Esophagus squamous epithelium (tissue), 5 donors: ENCODE data around the gene PRODH. TPM values are rescaled to one million over a fixed set of nuclear protein-coding genes. Genes with fewer than 3 reads are reported as not detected.

ENCODE experiments used
- DNase-seq: peaks from one replicate; lab custom pipeline; 2025; lab: John Stamatoyannopoulos, UW
- H3K27ac ChIP-seq, 4 donors: fragments of 200-600 bp; sonication (generic); one replicate each; pipeline ENCODE4 v1.5.1; 2016 to 2019; ENCODE audit warnings: mild to moderate bottlenecking in 1 of 4
- H3K27me3 ChIP-seq, 4 donors: fragments of 200-600 bp; sonication (generic); 1 replicate in 3 of 4; 2 replicates in 1 of 4; pipeline versions ENCODE4 v1.5.1 to v1.6.0; 2017 to 2021; ENCODE audit warnings: antibody characterized with exemption in 1 of 4
- H3K36me3 ChIP-seq, 3 donors: fragments of 200-600 bp; sonication (generic); one replicate each; pipeline ENCODE4 v1.5.1; 2016 to 2019
- H3K4me1 ChIP-seq, 3 donors: fragments of 200-600 bp; sonication (generic); one replicate each; pipeline ENCODE4 v1.5.1; 2017 to 2019
- H3K4me3 ChIP-seq, 4 donors: fragments of 200-600 bp; sonication (generic); 1 replicate in 3 of 4; 2 replicates in 1 of 4; pipeline ENCODE4 v1.5.1; 2016 to 2019; ENCODE audit warnings: mild to moderate bottlenecking in 2 of 4, moderate library complexity in 1 of 4
- H3K9me3 ChIP-seq, 3 donors: fragments of 200-600 bp; sonication (generic); one replicate each; pipeline ENCODE4 v1.5.1; 2016 to 2019
- CTCF ChIP-seq, 6 experiments: fragments of 450-650 bp in 4 of 6; fragments of 200-600 bp in 2 of 6; sonication (generic) in 2 of 6; IDR thresholded peaks; one replicate each; pipeline ENCODE4 v1.5.1; 2016 to 2019; ENCODE audit warnings: antibody characterized with exemption in 6 of 6, mild to moderate bottlenecking in 4 of 6, moderate library complexity in 4 of 6
- POLR2A ChIP-seq, 4 donors: fragments of 450-650 bp; IDR thresholded peaks; one replicate each; pipeline ENCODE4 v1.6.1; 2017; ENCODE audit warnings: antibody characterized with exemption in 4 of 4, mild to moderate bottlenecking in 4 of 4, moderate library complexity in 3 of 4
- WGBS, 2 donors: methylation state at CpG; one replicate each; pipeline ENCODE4 v1.1.5; 2018; 5-methylcytosine and 5-hydroxymethylcytosine counted together
- intact Hi-C: fragments of 100-400 bp; cut with DNase I; formaldehyde crosslinking; loops from one replicate; pipeline ENCODE4 v1.15.0; 2022
- total RNA-seq, 4 donors: library from RNA; depleted of rRNA; stranded (reverse); fragments of >200 nt; gene quantifications; one replicate each; pipeline ENCODE4 v1.1.0, GENCODE V29; 2016
- donor health status: DM: yes; HTN: yes; CAD: no.

Gene PRODH
- total RNA-seq, 4 donors from 2014 or later, result 3.0 to 14.7 (median 8.0) TPM

GRCh38 chr22:18980829-18981228 is 44.7 kb upstream of the PRODH start:
- Histone ChIP-seq H3K4me1 (no peaks in the 10 kb centered on the region), H3K9me3 (peaks cover 0 to 8% (median 0%) of the 10 kb centered on the region in 3 donors), H3K4me3 (no peak overlapping the region), H3K27me3 (peaks cover 0 to 52% (median 0%) of the 10 kb centered on the region in 4 donors), H3K27ac (no peak overlapping the region), H3K36me3 (no peaks in the 10 kb centered on the region)
- TF ChIP-seq CTCF (IDR thresholded peaks at IDR 0.05) (no peak), POLR2A (IDR thresholded peaks at IDR 0.05) (no peak)
- no peak for DNase-seq
- intact Hi-C loops, result no loop called here

GRCh38 chr22:18979957-18980356 is 43.9 kb upstream of the PRODH start:
- WGBS, 2 donors, result 20% methylated on average over 1 of the region's 1 CpG; no CpG with 5 or more reads in 1 of the 2 donors
- H3K36me3 ChIP-seq, result no peaks in the 10 kb centered on the region
- intact Hi-C loops, result no loop called here
- no peak for DNase-seq
- no peak for TF ChIP-seq POLR2A (IDR thresholded peaks at IDR 0.05)
- no peak for TF ChIP-seq CTCF (IDR thresholded peaks at IDR 0.05)
- no peak overlapping the region for H3K27ac ChIP-seq
- H3K4me3 ChIP-seq, result no peak overlapping the region
- H3K27me3 ChIP-seq, result peaks cover 0 to 55% (median 0%) of the 10 kb centered on the region in 4 donors
- peaks cover 0 to 8% (median 0%) of the 10 kb centered on the region in 3 donors for H3K9me3 ChIP-seq
- H3K4me1 ChIP-seq, result no peaks in the 10 kb centered on the region

GRCh38 chr22:18978506-18978905 is 42.4 kb upstream of the PRODH start:
- DNase-seq, result no peak
- H3K9me3 ChIP-seq, result peaks cover 0 to 8% (median 0%) of the 10 kb centered on the region in 3 donors
- no peak for TF ChIP-seq CTCF (IDR thresholded peaks at IDR 0.05)
- no peak for TF ChIP-seq POLR2A (IDR thresholded peaks at IDR 0.05)
- H3K27me3 ChIP-seq, result peaks cover 0 to 59% (median 0%) of the 10 kb centered on the region in 4 donors
- no peak overlapping the region for H3K27ac ChIP-seq
- 67 to 93% methylated on average over 1 to 6 of the region's 9 CpGs for WGBS, 2 donors
- no peaks in the 10 kb centered on the region for H3K36me3 ChIP-seq
- no peaks in the 10 kb centered on the region for H3K4me1 ChIP-seq
- intact Hi-C loops, result no loop called here
- H3K4me3 ChIP-seq, result no peak overlapping the region

- H3K4me3 ChIP-seq, result no peak overlapping the region
- TF ChIP-seq POLR2A (IDR thresholded peaks at IDR 0.05) (no peak), CTCF (IDR thresholded peaks at IDR 0.05) (no peak)
- no peaks in the 10 kb centered on the region for H3K36me3 ChIP-seq
- intact Hi-C loops, result no loop called here
- H3K9me3 ChIP-seq, result peaks cover 0 to 8% (median 0%) of the 10 kb centered on the region in 3 donors
- DNase-seq, result no peak
- no peaks in the 10 kb centered on the region for H3K4me1 ChIP-seq
- H3K27me3 ChIP-seq, result peaks cover 0 to 59% (median 0%) of the 10 kb centered on the region in 4 donors
- 75 to 78% methylated on average over 5 to 8 of the region's 9 CpGs for WGBS, 2 donors
- no peak overlapping the region for H3K27ac ChIP-seq
Measured at GRCh38 chr22:18977824-18978425, 41.8 kb upstream of the PRODH start.

GRCh38 chr22:18976197-18976751 is 40.2 kb upstream of the PRODH start:
- no peak for TF ChIP-seq POLR2A (IDR thresholded peaks at IDR 0.05)
- no peak for TF ChIP-seq CTCF (IDR thresholded peaks at IDR 0.05)
- Histone ChIP-seq H3K4me1 (peaks cover 0 to 2% (median 0%) of the 10 kb centered on the region in 3 donors), H3K27me3 (peaks cover 0 to 68% (median 0%) of the 10 kb centered on the region in 4 donors), H3K4me3 (no peak overlapping the region), H3K27ac (no peak overlapping the region), H3K9me3 (peaks cover 0 to 8% (median 0%) of the 10 kb centered on the region in 3 donors), H3K36me3 (no peaks in the 10 kb centered on the region)
- intact Hi-C loops, result no loop called here
- WGBS, 2 donors, result 88 to 93% methylated on average over 7 to 10 of the region's 10 CpGs
- DNase-seq, result no peak
